KMS-11 (cell line): ENCODE data around the gene CYP27C1.
"Not testable (repeated sequence)": the region's sequence is repeated elsewhere in the genome, so short reads cannot be mapped to it uniquely, and the experiment has no call there.

ENCODE experiments used
- H2AFZ ChIP-seq: fragments of 200-600 bp; sonication (generic); 2 replicates; pipeline ENCODE4 v1.6.1; 2016; ENCODE audit warnings: antibody characterized with exemption, mixed run types, low read depth
- H3K27ac ChIP-seq: fragments of 200-600 bp; sonication (generic); 2 replicates; pipeline ENCODE4 v1.6.1; 2016; ENCODE audit warnings: mild to moderate bottlenecking, mixed run types
- H3K27me3 ChIP-seq: fragments of 200-600 bp; sonication (generic); 2 replicates; pipeline ENCODE4 v1.6.1; 2017; ENCODE audit warnings: mild to moderate bottlenecking, low read depth, mixed run types, moderate library complexity; ENCODE audit not compliant: insufficient read depth
- H3K36me3 ChIP-seq: fragments of 200-600 bp; sonication (generic); 2 replicates; pipeline ENCODE4 v1.6.1; 2017; ENCODE audit warnings: mild to moderate bottlenecking, mixed run types; ENCODE audit not compliant: insufficient read depth
- H3K4me1 ChIP-seq: fragments of 200-600 bp; sonication (generic); 2 replicates; pipeline ENCODE4 v1.6.1; 2016; ENCODE audit warnings: mild to moderate bottlenecking, low read depth, mixed run types; ENCODE audit not compliant: poor library complexity, severe bottlenecking
- H3K4me2 ChIP-seq: fragments of 200-600 bp; sonication (generic); 2 replicates; pipeline ENCODE4 v1.7.0; 2016; ENCODE audit warnings: mild to moderate bottlenecking, mixed run types
- H3K4me3 ChIP-seq: fragments of 200-600 bp; sonication (generic); IDR thresholded peaks from 2 replicates; pipeline ENCODE4 v1.6.1; 2017; ENCODE audit warnings: low read depth, low read length, mixed read lengths; ENCODE audit not compliant: insufficient read depth
- H3K79me2 ChIP-seq: fragments of 200-600 bp; sonication (generic); 2 replicates; pipeline ENCODE4 v1.6.1; 2016; ENCODE audit warnings: low read depth, mixed run types; ENCODE audit not compliant: insufficient read depth
- H3K9ac ChIP-seq: fragments of 200-600 bp; sonication (generic); 2 replicates; pipeline ENCODE4 v1.6.1; 2016; ENCODE audit warnings: mild to moderate bottlenecking, mixed run types
- H4K20me1 ChIP-seq: fragments of 200-600 bp; sonication (generic); 2 replicates; pipeline ENCODE4 v1.6.1; 2016; ENCODE audit warnings: mild to moderate bottlenecking, mixed run types; ENCODE audit not compliant: insufficient read depth
- CTCF ChIP-seq: fragments of 200-600 bp; sonication (generic); conservative IDR thresholded peaks from 2 replicates; pipeline ENCODE4 v1.6.1; 2017; ENCODE audit warnings: low read depth, mild to moderate bottlenecking, antibody characterized with exemption, low read length, moderate library complexity, mixed read lengths

The CYP27C1 gene

DNA sequence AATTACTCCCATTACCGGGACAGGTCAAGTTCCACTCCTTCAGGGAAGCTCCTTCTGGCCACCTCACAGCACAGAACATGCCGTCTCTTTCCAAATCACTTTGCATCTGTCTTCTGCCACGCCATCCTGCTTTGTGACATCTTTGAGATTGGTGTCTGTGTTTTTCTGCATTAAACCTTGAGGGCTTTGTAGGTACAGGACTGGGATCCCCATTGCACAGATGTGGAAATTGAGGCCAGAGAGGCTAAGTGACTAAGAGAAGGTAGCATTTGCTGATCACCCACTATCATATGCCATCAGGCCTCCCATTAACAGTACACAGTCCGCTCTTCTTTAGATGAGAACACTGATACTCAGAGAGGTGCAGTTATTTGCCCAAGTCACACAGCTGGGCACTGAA, 9.5 kb upstream of the CYP27C1 start:
- H3K4me3 ChIP-seq = no peak overlapping the region
- TF ChIP-seq CTCF = no peak
- H3K4me2 ChIP-seq = no peak overlapping the region
- H3K27ac ChIP-seq = no peak overlapping the region
- H3K9ac ChIP-seq = no peak overlapping the region
- no peaks in the 10 kb centered on the region for H3K79me2 ChIP-seq
- no peak overlapping the region for H2AFZ ChIP-seq
- no peaks in the 10 kb centered on the region for H3K27me3 ChIP-seq
- H4K20me1 ChIP-seq = no peaks in the 10 kb centered on the region
- no peaks in the 10 kb centered on the region for H3K4me1 ChIP-seq
- H3K36me3 ChIP-seq = no peaks in the 10 kb centered on the region

GRCh38 chr2:127228102-127228501, 8.0 kb upstream of the CYP27C1 start:
- no peaks in the 10 kb centered on the region for H4K20me1 ChIP-seq
- no peak overlapping the region for H3K4me3 ChIP-seq
- no peaks in the 10 kb centered on the region for H3K27me3 ChIP-seq
- no peaks in the 10 kb centered on the region for H3K36me3 ChIP-seq
- no peaks in the 10 kb centered on the region for H3K4me1 ChIP-seq
- no peak overlapping the region for H2AFZ ChIP-seq
- no peak for TF ChIP-seq CTCF
- no peak overlapping the region for H3K9ac ChIP-seq
- H3K27ac ChIP-seq = no peak overlapping the region
- no peaks in the 10 kb centered on the region for H3K79me2 ChIP-seq
- no peak overlapping the region for H3K4me2 ChIP-seq

DNA sequence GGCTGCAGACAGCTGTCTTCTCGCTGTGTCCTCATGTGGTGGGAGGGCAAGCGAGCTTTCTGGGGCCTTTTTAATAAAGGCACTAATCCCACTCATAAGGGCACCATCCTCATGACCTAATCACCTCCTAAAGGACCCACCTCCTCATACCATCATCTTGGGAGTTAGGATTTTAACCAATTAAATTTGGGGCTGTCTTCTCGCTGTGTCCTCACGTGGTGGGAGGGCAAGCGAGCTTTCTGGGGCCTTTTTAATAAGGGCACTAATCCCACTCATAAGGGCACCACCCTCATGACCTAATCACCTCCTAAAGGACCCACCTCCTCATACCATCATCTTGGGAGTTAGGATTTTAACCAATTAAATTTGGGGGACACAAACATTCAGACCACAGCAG, 7.2 kb upstream of the CYP27C1 start:
- H3K27me3 ChIP-seq, H3K27ac ChIP-seq, H3K4me1 ChIP-seq, H3K4me3 ChIP-seq, H3K36me3 ChIP-seq, H2AFZ ChIP-seq, H3K9ac ChIP-seq, H4K20me1 ChIP-seq, H3K79me2 ChIP-seq, H3K4me2 ChIP-seq: not testable (repeated sequence)

DNA sequence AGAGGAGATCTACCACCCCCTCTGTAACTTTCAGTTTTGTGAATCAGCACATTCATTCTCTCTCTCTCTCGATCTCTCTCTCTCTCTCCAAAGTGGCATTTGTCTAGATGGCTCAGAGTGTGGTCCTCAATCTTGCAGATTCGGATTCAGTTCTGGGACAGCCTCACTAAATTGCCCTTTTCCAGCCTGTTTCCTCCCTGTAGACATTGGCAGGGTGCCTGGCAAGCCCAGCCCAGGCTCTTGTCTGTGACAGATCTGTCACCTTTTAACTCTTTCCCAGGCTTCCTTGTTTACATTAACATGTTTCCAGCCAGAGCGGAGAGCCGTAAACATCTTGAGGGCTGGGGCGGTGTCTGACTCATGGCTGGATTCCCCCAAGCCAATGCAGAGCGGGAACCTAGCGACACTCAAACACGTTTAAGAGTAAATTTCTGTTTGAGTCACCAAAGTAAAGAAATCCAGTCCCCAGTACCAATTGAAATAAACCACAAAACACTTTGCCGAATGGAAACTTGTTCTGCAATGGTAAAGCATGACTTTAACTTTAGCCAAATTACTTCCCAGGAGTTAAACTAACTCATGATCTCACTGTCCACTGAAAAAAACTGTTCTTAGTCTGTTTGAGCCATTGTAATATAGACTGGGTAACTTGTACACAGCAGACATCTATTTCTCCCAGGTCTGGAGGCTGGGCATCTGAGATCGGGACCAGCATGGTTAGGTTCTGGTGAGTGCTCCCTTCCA, 6.6 kb upstream of the CYP27C1 start:
- Histone ChIP-seq H3K27me3 (no peaks in the 10 kb centered on the region), H3K36me3 (no peaks in the 10 kb centered on the region), H3K4me2 (no peak overlapping the region), H3K9ac (no peak overlapping the region), H4K20me1 (no peaks in the 10 kb centered on the region), H2AFZ (no peak overlapping the region), H3K27ac (no peak overlapping the region), H3K4me1 (no peaks in the 10 kb centered on the region), H3K4me3 (no peak overlapping the region), H3K79me2 (no peaks in the 10 kb centered on the region)
- TF ChIP-seq CTCF = no peak

GRCh38 chr2:127226132-127226519, 6.0 kb upstream of the CYP27C1 start:
- Histone ChIP-seq H3K9ac (no peak overlapping the region), H2AFZ (no peak overlapping the region), H3K27ac (no peak overlapping the region), H3K4me2 (no peak overlapping the region), H4K20me1 (no peaks in the 10 kb centered on the region), H3K27me3 (no peaks in the 10 kb centered on the region), H3K4me3 (no peak overlapping the region), H3K4me1 (no peaks in the 10 kb centered on the region), H3K79me2 (no peaks in the 10 kb centered on the region), H3K36me3 (no peaks in the 10 kb centered on the region)
- no peak for TF ChIP-seq CTCF
